Astrocyte of the cerebellum (primary cell): ENCODE results near the gene KLHL7.
"Not testable (repeated sequence)": the region's sequence is repeated elsewhere in the genome, so short reads cannot be mapped to it uniquely, and the experiment has no call there.

Experiments used
- DNase-seq: peaks from one replicate; pipeline ENCODE4 v3.0.0-alpha.2; 2011; ENCODE audit warnings: low read depth
- H3K4me3 ChIP-seq: 2 replicates; pipeline ENCODE4 v1.5.1; 2011; ENCODE audit warnings: mild to moderate bottlenecking, low read depth, low read length, moderate library complexity
- in situ Hi-C: cut with HindIII; loops from 2 replicates; pipeline ENCODE4 v1.10.0; 2017; ENCODE audit warnings: low sequenced_read_pairs
- TF ChIP-seq, protein P1 (sequence below): IDR thresholded peaks from 2 replicates; pipeline ENCODE4 v1.5.1; 2012; ENCODE audit warnings: low read length, low read depth, moderate library complexity, mild to moderate bottlenecking; ENCODE audit errors: missing control alignments

The KLHL7 gene

DNA sequence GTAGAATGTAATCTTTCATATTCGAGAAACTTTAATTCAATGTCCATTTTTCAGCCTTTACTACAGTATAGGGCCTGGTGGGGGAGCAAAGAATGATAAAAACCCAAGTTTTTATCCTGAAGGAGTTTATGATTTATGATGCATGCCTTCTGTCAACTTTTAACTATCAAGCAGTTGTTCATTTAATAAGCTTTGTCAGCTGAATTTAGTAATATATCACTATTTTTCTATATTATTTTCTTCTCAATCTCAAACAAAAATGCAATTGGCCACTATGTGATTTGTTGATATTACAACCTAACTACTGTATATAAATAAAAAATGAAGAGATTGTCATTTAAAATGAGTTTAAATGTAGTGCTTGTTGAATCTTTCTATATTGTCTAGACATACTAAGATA, 78.7 kb downstream of the KLHL7 start:
- DNase-seq = no peak
- no peak overlapping the region for H3K4me3 ChIP-seq
- TF ChIP-seq, protein P1, sequence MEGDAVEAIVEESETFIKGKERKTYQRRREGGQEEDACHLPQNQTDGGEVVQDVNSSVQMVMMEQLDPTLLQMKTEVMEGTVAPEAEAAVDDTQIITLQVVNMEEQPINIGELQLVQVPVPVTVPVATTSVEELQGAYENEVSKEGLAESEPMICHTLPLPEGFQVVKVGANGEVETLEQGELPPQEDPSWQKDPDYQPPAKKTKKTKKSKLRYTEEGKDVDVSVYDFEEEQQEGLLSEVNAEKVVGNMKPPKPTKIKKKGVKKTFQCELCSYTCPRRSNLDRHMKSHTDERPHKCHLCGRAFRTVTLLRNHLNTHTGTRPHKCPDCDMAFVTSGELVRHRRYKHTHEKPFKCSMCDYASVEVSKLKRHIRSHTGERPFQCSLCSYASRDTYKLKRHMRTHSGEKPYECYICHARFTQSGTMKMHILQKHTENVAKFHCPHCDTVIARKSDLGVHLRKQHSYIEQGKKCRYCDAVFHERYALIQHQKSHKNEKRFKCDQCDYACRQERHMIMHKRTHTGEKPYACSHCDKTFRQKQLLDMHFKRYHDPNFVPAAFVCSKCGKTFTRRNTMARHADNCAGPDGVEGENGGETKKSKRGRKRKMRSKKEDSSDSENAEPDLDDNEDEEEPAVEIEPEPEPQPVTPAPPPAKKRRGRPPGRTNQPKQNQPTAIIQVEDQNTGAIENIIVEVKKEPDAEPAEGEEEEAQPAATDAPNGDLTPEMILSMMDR = no peak
- in situ Hi-C loops = no loop called here

DNA sequence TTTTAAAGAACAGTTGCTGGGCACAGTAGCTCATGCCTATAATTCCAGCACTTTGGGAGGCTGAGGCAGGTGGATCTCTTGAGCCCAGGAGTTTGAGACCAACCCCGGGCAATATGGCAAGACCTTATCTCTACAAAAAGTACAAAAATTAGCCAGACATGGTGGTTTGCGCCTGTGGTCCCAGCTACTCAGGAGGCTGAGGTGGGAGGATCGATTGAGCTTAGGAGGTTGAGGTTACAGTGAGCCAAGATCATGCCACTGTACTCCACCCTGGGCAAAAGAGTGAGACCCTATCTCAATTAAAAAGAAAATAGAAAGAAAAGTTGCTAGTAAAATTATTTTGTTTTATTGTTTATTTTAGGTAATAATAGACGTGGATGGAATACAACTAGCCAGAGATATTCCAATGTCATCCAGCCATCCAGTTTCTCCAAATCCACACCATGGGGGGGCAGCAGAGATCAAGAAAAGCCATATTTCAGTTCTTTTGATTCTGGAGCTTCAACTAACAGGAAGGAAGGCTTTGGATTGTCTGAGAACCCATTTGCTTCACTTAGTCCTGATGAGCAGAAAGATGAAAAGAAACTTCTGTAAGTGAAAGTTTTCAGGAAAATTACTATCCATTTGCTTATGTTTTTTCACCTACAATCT, 79.2 kb downstream of the KLHL7 start:
- in situ Hi-C loops = no loop called here
- DNase-seq = peak; percentile 11
- TF ChIP-seq, protein P1 = peak; percentile 26
- no peak overlapping the region for H3K4me3 ChIP-seq

DNA sequence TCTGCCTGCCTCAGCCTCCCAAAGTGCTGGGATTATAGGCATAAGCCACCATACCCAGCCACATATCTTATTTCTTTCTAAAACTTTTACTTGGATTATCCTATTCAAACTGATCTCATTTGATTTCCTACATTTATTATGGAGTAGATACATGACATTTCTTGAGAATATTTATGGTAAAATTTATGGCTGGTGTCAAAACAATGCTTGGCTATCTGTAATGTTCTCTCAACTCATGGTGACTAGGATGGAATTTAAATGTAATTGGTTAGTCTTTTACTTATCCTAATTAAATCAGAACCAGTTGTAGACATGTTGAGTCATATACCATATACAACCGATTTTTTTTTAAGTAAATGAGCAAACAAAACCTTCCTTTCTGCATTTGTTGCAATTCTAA, 80.4 kb downstream of the KLHL7 start:
- H3K4me3 ChIP-seq = no peak overlapping the region
- TF ChIP-seq, protein P1 = no peak
- DNase-seq = no peak
- in situ Hi-C loops = no loop called here

GRCh38 chr7:23191022-23191421, 85.4 kb downstream of the KLHL7 start:
- H3K4me3 ChIP-seq = no peak overlapping the region
- TF ChIP-seq, protein P1 = no peak
- no peak for DNase-seq
- in situ Hi-C loops = no loop called here

GRCh38 chr7:23193650-23194227, 88.2 kb downstream of the KLHL7 start:
- in situ Hi-C loops, DNase-seq, H3K4me3 ChIP-seq: not testable (repeated sequence)

DNA sequence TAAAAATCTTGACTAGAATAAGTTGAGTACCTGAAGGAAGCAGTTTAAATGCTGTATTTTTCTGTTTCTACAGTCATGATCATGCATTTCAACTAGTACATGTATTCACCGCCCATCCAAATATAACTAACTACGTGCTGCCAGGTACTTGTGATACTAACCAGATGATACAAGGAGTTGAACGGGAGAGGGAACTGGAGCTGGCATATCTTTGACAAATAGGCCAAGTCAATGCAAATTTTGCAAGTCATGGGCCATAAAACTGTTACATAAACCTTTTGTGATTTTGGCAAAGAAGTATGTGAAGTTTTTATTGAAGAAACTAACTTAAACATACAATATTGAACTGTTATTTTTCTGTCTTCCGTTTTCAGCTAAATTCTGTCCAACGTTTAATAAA, 90.7 kb downstream of the KLHL7 start:
- H3K4me3 ChIP-seq = no peak overlapping the region
- in situ Hi-C loops = no loop called here
- DNase-seq = no peak
- TF ChIP-seq, protein P1 = no peak

GRCh38 chr7:23197745-23198144, 92.2 kb downstream of the KLHL7 start:
- H3K4me3 ChIP-seq, DNase-seq, in situ Hi-C loops: not testable (repeated sequence)

DNA sequence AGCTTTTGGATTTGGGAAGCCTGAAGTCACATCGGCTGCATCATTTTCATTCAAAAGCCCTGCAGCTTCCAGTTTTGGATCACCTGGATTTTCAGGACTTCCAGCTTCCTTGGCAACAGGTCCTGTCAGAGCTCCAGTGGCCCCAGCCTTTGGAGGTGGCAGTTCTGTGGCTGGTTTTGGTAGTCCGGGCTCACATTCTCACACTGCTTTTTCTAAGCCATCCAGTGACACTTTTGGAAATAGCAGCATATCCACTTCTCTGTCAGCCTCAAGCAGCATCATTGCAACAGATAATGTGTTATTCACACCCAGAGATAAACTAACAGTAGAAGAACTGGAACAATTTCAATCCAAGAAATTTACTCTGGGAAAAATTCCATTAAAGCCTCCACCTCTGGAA, 94.7 kb downstream of the KLHL7 start:
- H3K4me3 ChIP-seq = no peak overlapping the region
- DNase-seq = no peak
- TF ChIP-seq, protein P1 = no peak
- in situ Hi-C loops = no loop called here
